B cell (primary cell): ENCODE data around the gene TSPAN33. TPM values are rescaled to one million over a fixed set of nuclear protein-coding genes. Genes with fewer than 3 reads are reported as not detected.

Experiments used
- ATAC-seq: fragments of 200-7000 bp; cut with Tn5 transposase; one replicate; pipeline ENCODE4 v1.10.0; 2021; ENCODE audit warnings: low read depth, mild to moderate bottlenecking, moderate number of reproducible peaks, moderate library complexity
- CTCF ChIA-PET: fragments of 350-600 bp; sonication (Branson Sonifier 250); formaldehyde crosslinking; loops from one replicate; lab custom pipeline; 2021; ENCODE audit warnings: antibody characterized with exemption, inconsistent platforms; lab: Charles Lee
- POLR2A ChIA-PET: fragments of 350-600 bp; sonication (Branson Sonifier 250); formaldehyde crosslinking; loops from one replicate; lab custom pipeline; 2021; ENCODE audit warnings: antibody characterized with exemption; lab: Charles Lee
- DNase-seq: peaks from one replicate; pipeline ENCODE4 v3.0.0; 2013
- H2AFZ ChIP-seq: 2 replicates; pipeline ENCODE4 v1.6.1; 2012; ENCODE audit warnings: mild to moderate bottlenecking, low read depth, low read length; ENCODE audit not compliant: insufficient read depth, poor library complexity, severe bottlenecking
- H3K27ac ChIP-seq, 2 donors: 1 replicate in 1 of 2; 2 replicates in 1 of 2; pipeline ENCODE4 v1.5.1; 2012 to 2013; ENCODE audit warnings: low read length in 2 of 2, mild to moderate bottlenecking in 2 of 2, moderate library complexity in 1 of 2
- H3K27me3 ChIP-seq, 4 experiments: fragments of 200-600 bp in 1 of 4; sonication (generic) in 1 of 4; replicated peaks in 1 of 4; 1 replicate in 2 of 4; 2 replicates in 2 of 4; pipeline versions ENCODE4 v1.6.1 to v1.7.0; 2013 to 2016; ENCODE audit warnings: low read length in 3 of 4, mild to moderate bottlenecking in 2 of 4, mixed read lengths in 1 of 4, moderate library complexity in 1 of 4; ENCODE audit not compliant: insufficient read depth in 4 of 4, control insufficient read depth in 3 of 4; ENCODE audit errors: control extremely low read depth in 1 of 4
- H3K36me3 ChIP-seq, 2 experiments: replicated peaks in 1 of 2; 1 replicate in 1 of 2; 2 replicates in 1 of 2; pipeline versions ENCODE4 v1.6.1 to v1.7.1; 2013; ENCODE audit warnings: low read length in 1 of 2; ENCODE audit not compliant: insufficient read depth in 2 of 2, control insufficient read depth in 1 of 2; ENCODE audit errors: control extremely low read depth in 1 of 2, extremely low read depth in 1 of 2
- H3K4me1 ChIP-seq, 2 donors: fragments of 200-600 bp in 1 of 2; sonication (generic) in 1 of 2; 1 replicate in 1 of 2; 2 replicates in 1 of 2; pipeline versions ENCODE4 v1.5.1 to v1.6.1; 2013 to 2017; ENCODE audit warnings: low read length in 2 of 2; ENCODE audit not compliant: control insufficient read depth in 2 of 2, insufficient read depth in 2 of 2
- H3K4me2 ChIP-seq: replicated peaks from 2 replicates; pipeline ENCODE3; 2012; ENCODE audit warnings: mild to moderate bottlenecking, low read depth, low read length; ENCODE audit not compliant: poor library complexity, severe bottlenecking
- H3K4me3 ChIP-seq, 5 experiments: fragments of 200-600 bp in 1 of 5; sonication (generic) in 1 of 5; 1 replicate in 3 of 5; 2 replicates in 2 of 5; pipeline versions ENCODE4 v1.5.1 to v1.7.0; 2011 to 2016; ENCODE audit warnings: low read length in 4 of 5, mild to moderate bottlenecking in 4 of 5, low read depth in 2 of 5, control low read depth in 1 of 5, moderate library complexity in 1 of 5; ENCODE audit not compliant: insufficient read depth in 1 of 5; ENCODE audit errors: control extremely low read depth in 1 of 5, extremely low read depth in 1 of 5
- H3K79me2 ChIP-seq: fragments of 200-600 bp; sonication (generic); one replicate; pipeline ENCODE4 v1.6.0; 2016; ENCODE audit warnings: low read length; ENCODE audit not compliant: control insufficient read depth, insufficient read depth
- H3K9ac ChIP-seq: fragments of 200-600 bp; sonication (generic); 2 replicates; pipeline ENCODE4 v1.6.1; 2017; ENCODE audit warnings: mild to moderate bottlenecking, low read length, moderate library complexity
- H3K9me3 ChIP-seq, 3 donors: one replicate each; pipeline versions ENCODE4 v1.6.1 to v1.7.1; 2013; ENCODE audit warnings: low read length in 2 of 3; ENCODE audit not compliant: control insufficient read depth in 2 of 3, insufficient read depth in 1 of 3; ENCODE audit errors: control extremely low read depth in 1 of 3
- H4K20me1 ChIP-seq: 2 replicates; pipeline ENCODE4 v1.6.0; 2012; ENCODE audit warnings: mild to moderate bottlenecking, low read length; ENCODE audit not compliant: insufficient read depth, control insufficient read depth, poor library complexity, severe bottlenecking
- H3K27ac Mint-ChIP-seq: one replicate; pipeline ENCODE4 v1.8.0; 2021; ENCODE audit warnings: mixed read lengths
- H3K27me3 Mint-ChIP-seq: one replicate; pipeline ENCODE4 v1.8.0; 2021; ENCODE audit warnings: mixed read lengths
- H3K4me1 Mint-ChIP-seq: one replicate; pipeline ENCODE4 v1.8.0; 2021; ENCODE audit warnings: mixed read lengths
- H3K4me3 Mint-ChIP-seq: one replicate; pipeline ENCODE4 v1.8.0; 2021; ENCODE audit warnings: mixed read lengths
- H3K9me3 Mint-ChIP-seq: one replicate; pipeline ENCODE4 v1.8.0; 2022; ENCODE audit warnings: mixed read lengths; ENCODE audit not compliant: insufficient read depth
- EZH2 ChIP-seq: IDR thresholded peaks from 2 replicates; pipeline ENCODE4 v1.6.1; 2012; ENCODE audit warnings: borderline replicate concordance, low read depth, mild to moderate bottlenecking, moderate library complexity, low read length; ENCODE audit not compliant: insufficient read depth, poor library complexity, severe bottlenecking
- WGBS: methylation state at CpG from one replicate; pipeline ENCODE4 v1.1.5; 2013; ENCODE audit warnings: missing lambda C conversion rate; ENCODE audit not compliant: insufficient coverage; 5-methylcytosine and 5-hydroxymethylcytosine counted together
- intact Hi-C: fragments of 100-400 bp; cut with micrococcal nuclease; formaldehyde crosslinking; loops from one replicate; pipeline ENCODE4 v1.10.0; 2022
- polyA plus RNA-seq: library from polyadenylated mRNA; depleted of rRNA; stranded (reverse); fragments of >200 nt; gene quantifications from 2 replicates; pipeline ENCODE4 v1.2.3, GENCODE V29; 2012
- total RNA-seq, 2 donors: library from RNA; stranded (reverse); fragments of 120-200 nt in 1 of 2; gene quantifications; 1 replicate in 1 of 2; 2 replicates in 1 of 2; pipeline versions ENCODE4 v1.2.3 to v1.2.4, GENCODE V29; 2013 to 2022
- TF ChIP-seq, protein P1 (sequence below): fragments of 200-600 bp; IDR thresholded peaks from one replicate; pipeline ENCODE4 v1.8.0; 2022; ENCODE audit warnings: antibody characterized with exemption, mild to moderate bottlenecking

TSPAN33 gene
- total and polyA plus RNA-seq, 2 donors (not counting 1 experiment from before 2014, with no cell fraction given) = 111 TPM

- Histone ChIP-seq H3K4me2 (no peak overlapping the region), H3K27me3 (no peaks in the 10 kb centered on the region), H4K20me1 (no peaks in the 10 kb centered on the region), H3K27ac (no peak overlapping the region), H3K4me1 (no peaks in the 10 kb centered on the region), H2AFZ (no peak overlapping the region), H3K36me3 (no peaks in the 10 kb centered on the region), H3K4me3 (no peak overlapping the region), H3K9me3 (no peaks in the 10 kb centered on the region), H3K9ac (no peak overlapping the region), H3K79me2 (no peaks in the 10 kb centered on the region)
- Mint-ChIP-seq H3K9me3 (no peaks in the 10 kb centered on the region), H3K27me3 (no peaks in the 10 kb centered on the region), H3K4me1 (no peaks in the 10 kb centered on the region), H3K4me3 (no peak overlapping the region), H3K27ac (no peak overlapping the region)
- WGBS = 94% methylated on average over 3 of the region's 11 CpGs
- CTCF ChIA-PET = interaction anchor here (0.7 to 1.6 kb wide), 3 partner anchors 13 to 55 kb away, joined by 4 read pairs; no protein-coding TSS in a partner anchor
- POLR2A ChIA-PET = no interaction called here
- intact Hi-C loops = no loop called here
- DNase-seq (no peak), ATAC-seq (no peak)
- no peak for TF ChIP-seq EZH2
- TF ChIP-seq, protein P1, sequence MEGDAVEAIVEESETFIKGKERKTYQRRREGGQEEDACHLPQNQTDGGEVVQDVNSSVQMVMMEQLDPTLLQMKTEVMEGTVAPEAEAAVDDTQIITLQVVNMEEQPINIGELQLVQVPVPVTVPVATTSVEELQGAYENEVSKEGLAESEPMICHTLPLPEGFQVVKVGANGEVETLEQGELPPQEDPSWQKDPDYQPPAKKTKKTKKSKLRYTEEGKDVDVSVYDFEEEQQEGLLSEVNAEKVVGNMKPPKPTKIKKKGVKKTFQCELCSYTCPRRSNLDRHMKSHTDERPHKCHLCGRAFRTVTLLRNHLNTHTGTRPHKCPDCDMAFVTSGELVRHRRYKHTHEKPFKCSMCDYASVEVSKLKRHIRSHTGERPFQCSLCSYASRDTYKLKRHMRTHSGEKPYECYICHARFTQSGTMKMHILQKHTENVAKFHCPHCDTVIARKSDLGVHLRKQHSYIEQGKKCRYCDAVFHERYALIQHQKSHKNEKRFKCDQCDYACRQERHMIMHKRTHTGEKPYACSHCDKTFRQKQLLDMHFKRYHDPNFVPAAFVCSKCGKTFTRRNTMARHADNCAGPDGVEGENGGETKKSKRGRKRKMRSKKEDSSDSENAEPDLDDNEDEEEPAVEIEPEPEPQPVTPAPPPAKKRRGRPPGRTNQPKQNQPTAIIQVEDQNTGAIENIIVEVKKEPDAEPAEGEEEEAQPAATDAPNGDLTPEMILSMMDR = no peak
These were observed 32.6 kb downstream of the TSPAN33 start for GRCh38 chr7:129176916-129177710.
